ENCODE data around the gene RERG.

Gene RERG

GRCh38 chr12:15218794-15219193 lies 2.4 kb downstream of the RERG start:
- no peak for DNase-seq (ENCODE audit: low read depth)

- no peak for DNase-seq (ENCODE audit: low read depth)
Measured at GRCh38 chr12:15216036-15216889, 5.0 kb downstream of the RERG start.

GRCh38 chr12:15214851-15215601 lies 6.2 kb downstream of the RERG start:
- DNase-seq (ENCODE audit: low read depth), result no peak

GRCh38 chr12:15212930-15213329 lies 8.3 kb downstream of the RERG start:
- DNase-seq (ENCODE audit: low read depth), result no peak

- no peak for DNase-seq (ENCODE audit: low read depth)
Measured at GRCh38 chr12:15209782-15210181, 11.4 kb downstream of the RERG start.

DNA sequence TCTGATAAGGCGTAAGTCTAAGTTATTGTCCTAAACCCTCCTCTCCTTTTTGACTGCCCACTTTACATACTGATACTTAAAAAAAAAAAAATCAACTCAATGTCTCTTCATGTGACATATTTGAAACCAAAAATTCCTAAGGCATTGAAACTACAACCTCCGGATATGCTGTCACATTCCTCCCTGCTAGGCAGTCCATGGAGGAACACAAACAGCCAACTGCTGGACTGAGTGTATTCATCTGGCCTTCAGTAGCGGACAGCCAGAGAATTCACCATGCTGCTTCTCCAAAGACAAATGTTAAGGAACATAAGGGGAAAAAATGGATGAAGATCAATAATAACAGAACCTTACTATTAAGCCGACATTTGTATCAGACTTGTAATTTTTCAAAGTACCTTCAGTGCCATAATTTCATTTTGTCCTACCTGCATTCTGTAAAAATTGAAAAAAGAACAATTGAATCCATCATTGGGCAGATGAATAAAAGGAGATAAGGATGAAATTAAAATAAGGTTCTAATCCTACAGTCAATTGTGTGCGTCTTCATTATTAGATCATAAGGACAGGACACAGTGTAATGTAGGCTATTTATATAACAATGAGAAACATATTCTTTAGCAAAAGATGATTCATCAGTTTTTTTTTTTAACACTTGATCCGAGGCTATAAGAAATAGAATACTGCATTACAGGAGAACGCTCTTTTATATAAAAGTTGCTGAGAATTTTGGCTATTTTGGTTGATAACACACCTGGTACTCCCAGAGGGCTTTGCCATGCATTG lies 12.2 kb downstream of the RERG start:
- DNase-seq (ENCODE audit: low read depth), result no peak

- no peak for DNase-seq (ENCODE audit: low read depth)
Measured at GRCh38 chr12:15208140-15208539, 13.1 kb downstream of the RERG start.

DNA sequence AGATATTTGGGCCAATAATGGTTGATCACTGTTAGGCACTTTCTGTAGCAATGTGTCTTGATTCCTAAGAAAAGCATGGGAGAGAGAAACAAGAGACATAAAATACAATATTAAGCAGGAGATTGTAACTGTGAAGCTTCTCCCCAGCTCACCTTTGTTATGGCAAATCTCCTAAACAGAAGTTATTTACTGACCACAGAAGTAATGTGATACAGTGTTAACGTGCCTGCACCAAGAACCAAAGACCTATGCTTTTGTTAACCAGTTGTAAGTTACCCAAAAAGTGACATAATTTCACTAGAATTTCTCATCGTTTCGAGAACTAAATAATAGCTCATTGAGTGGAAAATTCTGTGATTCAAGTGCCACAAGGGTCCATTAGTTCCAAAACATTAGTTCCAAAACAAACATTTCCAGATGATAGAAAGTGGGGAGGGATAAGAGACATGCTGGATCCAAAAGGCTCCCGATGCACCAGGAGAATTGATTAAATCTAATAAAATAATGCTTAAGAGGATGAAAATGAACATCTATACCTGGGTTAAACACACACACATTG lies 14.3 kb downstream of the RERG start:
- DNase-seq (ENCODE audit: low read depth), result no peak

DNA sequence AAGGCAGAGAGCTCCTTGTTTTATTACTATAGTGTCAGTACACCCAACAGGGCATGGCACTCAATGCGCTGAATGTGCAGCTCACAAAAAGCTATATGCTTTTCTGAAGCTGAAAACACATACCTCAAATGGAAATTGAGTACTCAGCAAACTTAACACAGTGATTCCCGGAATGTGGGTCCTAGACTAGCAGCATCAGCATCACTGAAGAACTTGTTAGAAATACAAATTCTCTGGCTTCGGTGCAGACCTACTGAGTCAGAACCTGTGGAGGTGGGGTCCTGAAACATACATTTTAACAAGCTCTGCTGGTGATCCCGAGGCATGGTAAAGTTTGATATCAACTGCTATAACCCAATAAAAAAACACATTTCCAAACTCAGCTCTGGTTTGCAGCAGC lies 14.9 kb downstream of the RERG start:
- DNase-seq (ENCODE audit: low read depth), result no peak

DNA sequence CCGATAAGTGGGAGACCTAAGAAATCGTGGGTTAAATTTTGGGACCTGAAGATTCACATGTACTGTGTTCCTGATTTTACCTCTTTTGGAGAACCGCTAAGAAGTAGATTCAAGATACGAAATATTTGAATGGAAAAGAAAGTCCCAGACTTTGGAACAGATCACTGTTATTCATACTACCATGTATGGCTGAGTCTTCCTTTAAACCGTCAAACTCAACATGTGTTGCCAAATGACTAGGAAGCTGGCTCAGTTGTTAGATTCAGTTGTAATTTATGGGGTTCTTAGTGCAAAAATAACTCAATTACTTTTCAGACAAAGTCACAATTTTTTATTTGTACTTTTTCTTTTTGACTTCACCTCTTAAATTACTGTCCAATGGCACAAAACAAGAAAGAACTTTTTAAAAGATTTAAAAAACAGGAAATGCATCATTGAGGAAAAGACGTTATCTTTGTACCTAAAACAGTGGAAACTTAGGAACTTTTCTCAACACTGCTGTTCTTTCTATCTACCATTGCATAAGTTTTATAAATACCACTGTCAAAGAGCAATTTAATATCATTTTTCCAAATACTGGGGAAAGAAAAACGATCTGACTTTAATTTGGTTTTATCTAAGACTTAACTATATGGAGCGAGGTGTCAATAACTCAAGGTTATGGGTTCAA lies 15.7 kb downstream of the RERG start:
- no peak for DNase-seq (ENCODE audit: low read depth)

DNA sequence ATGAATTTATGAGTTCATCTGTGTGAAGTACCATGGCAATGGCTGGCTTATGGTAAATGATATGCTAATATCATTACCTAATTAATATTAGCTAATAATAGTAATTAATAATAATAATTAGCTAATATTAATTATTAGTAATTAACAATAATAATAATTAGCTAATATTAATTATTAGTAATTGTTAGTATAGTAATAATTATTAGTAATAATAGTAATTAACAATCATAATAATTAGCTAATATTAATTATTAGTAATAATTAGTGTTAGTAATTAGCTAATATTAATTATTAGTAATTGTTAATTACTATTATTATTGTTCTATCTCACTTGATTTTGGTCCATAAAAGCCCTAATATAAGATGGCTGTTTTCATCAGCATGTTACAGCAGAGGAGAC lies 19.8 kb downstream of the RERG start:
- DNase-seq (ENCODE audit: low read depth), result no peak

DNA sequence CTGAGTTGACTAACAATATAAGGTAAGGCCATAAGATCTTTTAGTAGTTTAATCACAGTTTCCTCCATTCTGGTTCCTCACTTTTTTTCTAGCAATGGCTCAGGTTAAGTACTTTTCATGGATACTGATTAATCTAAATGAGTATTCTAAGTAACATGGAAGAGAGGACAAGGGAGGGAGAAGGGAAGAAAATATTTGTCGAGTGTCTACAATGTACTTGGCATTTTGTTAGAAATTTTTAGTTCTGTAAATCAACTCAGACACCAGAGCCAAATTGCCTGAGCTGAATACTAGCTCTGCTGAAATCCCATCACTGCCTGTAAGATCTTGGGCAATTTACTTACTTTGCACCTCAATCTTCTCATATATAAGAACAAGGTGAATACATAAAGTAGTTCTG lies 20.2 kb downstream of the RERG start:
- DNase-seq (ENCODE audit: low read depth), result no peak

DNA sequence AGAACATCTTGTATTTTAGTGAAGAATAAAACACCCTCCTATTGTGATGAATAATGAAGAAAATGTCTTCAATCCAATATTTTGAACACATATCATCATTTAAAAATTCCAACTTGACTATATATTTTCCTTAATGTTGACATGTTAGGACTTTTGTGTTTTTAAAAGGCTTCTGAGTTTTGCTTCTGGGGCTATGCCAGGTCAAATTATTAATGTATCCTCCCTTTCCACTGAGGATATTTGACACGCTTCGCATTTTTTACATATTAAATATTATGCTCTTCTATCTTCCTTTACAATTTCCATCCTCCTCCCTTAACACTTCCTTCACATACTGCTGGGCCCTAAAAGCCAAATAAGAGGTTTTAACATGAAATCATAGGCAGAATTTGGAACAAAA lies 20.6 kb downstream of the RERG start:
- no peak for DNase-seq (ENCODE audit: low read depth)

- no peak for DNase-seq (ENCODE audit: low read depth)
Measured at GRCh38 chr12:15199930-15200329, 21.3 kb downstream of the RERG start.

DNA sequence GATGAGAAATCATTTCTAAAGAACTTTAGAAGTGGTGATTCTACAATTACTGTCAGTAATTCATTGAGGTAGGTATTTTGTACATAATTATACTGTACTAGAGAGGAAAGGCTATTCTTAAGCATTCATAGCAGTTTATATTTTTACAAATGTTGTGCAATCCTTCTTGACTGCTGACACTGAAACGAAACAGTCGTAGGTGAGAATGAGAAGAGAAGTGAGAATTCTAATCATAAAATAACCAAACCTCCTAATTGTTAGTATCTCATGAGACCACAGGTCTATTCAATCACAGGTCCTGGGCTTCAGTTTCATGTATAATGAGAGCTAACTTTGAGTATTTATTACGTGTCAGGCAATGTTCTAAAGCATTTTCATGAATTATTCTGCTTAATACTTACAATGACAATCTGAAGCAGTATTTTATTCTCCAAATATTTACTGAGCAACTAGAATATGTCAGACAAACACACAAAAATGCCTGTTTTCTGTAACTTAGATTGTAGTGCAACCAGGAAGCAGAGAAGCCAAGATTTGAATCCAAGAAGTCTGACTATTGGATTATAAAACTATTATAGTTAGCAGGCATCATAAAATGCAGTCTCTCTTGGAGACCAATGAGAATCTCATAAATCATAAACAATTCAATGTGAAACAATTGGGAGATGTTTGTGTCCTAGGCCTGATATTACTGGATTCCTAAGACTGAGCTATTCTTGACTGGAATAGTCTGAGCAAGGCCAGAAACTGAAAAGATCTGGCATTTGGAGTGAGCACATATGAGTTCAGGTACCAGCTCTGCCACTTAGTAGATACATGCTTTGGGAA lies 24.3 kb downstream of the RERG start:
- no peak for DNase-seq (ENCODE audit: low read depth)

- DNase-seq (ENCODE audit: low read depth), result no peak
Measured at GRCh38 chr12:15196221-15196620, 25.0 kb downstream of the RERG start.

DNA sequence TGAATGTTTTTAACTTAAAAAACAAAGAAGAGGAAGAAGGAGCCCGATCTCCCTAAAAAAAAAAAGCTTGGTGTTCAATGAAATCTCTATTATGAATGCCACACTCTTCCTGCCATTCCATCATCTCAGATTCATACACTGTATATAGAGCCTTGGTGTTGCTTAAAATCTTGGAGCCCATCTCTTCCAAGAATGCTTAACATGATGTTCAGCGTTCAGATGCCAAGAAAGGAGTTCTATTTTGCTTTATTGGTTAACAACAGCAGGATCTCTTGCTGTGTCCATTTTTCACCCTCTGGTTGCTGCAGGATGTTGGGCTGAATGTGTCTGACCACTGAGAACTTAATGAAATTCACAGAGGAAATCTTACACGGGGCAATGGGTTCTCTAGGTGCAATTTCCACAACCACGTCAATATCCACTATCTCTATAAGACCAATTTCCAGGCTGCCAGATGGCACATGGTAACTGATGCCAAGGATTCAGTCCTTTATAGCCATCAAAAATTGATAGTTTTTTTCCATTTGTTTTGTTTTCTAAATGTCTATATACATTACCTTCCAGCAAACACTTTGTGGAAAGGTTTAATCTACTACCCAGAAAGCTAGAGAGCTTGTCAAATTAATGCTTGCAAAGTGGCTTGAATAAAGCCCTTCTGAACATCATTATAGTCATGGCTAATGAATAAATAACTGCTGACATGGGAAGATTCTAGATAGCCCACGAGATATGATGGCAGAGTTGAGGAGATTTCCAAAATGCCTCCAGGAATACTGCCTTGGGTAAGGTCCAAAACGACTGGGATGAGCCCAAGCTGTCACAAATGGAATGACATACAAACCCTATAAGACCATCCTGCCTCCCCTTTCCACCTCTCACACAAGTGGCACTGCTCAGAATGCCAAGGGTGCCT lies 26.5 kb downstream of the RERG start:
- DNase-seq (ENCODE audit: low read depth), result no peak

GRCh38 chr12:15193946-15194345 lies 27.3 kb downstream of the RERG start:
- DNase-seq (ENCODE audit: low read depth), result no peak

GRCh38 chr12:15192720-15193119 lies 28.5 kb downstream of the RERG start:
- DNase-seq (ENCODE audit: low read depth), result no peak

- no peak for DNase-seq (ENCODE audit: low read depth)
Measured at GRCh38 chr12:15188127-15188526, 33.1 kb downstream of the RERG start.
